Ovary (tissue), 3 donors: ENCODE measurements around the gene MCOLN2.

Source experiments
- CTCF ChIP-seq, 3 donors: fragments of 450-650 bp in 2 of 3; fragments of 200-600 bp in 1 of 3; IDR thresholded peaks; one replicate each; pipeline versions ENCODE4 v1.5.1 to v1.8.0; 2016 to 2022; ENCODE audit warnings: antibody characterized with exemption in 3 of 3, mild to moderate bottlenecking in 1 of 3
- POLR2A ChIP-seq: fragments of 450-650 bp; IDR thresholded peaks from one replicate; pipeline ENCODE4 v1.6.1; 2017; ENCODE audit warnings: antibody characterized with exemption, mild to moderate bottlenecking, moderate library complexity
- donor health status: DM: no; HTN: no; CAD: no.

GRCh38 chr1:84956655-84957054 lies 40.3 kb downstream of the MCOLN2 start:
- TF ChIP-seq CTCF (IDR thresholded peaks at IDR 0.05) (no peak), POLR2A (no peak)
